Esophagus muscularis mucosa (tissue), 4 donors: ENCODE measurements around the gene LBP. TPM values are rescaled to one million over a fixed set of nuclear protein-coding genes. Genes with fewer than 3 reads are reported as not detected.

Source experiments
- DNase-seq: peaks from one replicate; pipeline ENCODE4 v3.0.0-alpha.2; 2017; ENCODE audit errors: extremely low spot score
- H3K27ac ChIP-seq, 4 donors: fragments of 200-600 bp; sonication (generic); replicated peaks in 1 of 4; 1 replicate in 3 of 4; 2 replicates in 1 of 4; pipeline ENCODE4 v1.5.1; 2016 to 2019; ENCODE audit warnings: mild to moderate bottlenecking in 1 of 4
- H3K27me3 ChIP-seq, 4 donors: fragments of 200-600 bp; sonication (generic); one replicate each; pipeline versions ENCODE4 v1.5.1 to v1.6.0; 2016 to 2019
- H3K36me3 ChIP-seq, 4 donors: fragments of 200-600 bp; sonication (generic); one replicate each; pipeline ENCODE4 v1.5.1; 2016 to 2019
- H3K4me1 ChIP-seq, 4 donors: fragments of 200-600 bp; sonication (generic); one replicate each; pipeline ENCODE4 v1.5.1; 2016 to 2019
- H3K4me3 ChIP-seq, 4 donors: fragments of 200-600 bp; sonication (generic); 1 replicate in 2 of 4; 2 replicates in 2 of 4; pipeline ENCODE4 v1.5.1; 2016 to 2019; ENCODE audit warnings: mild to moderate bottlenecking in 4 of 4, moderate library complexity in 1 of 4
- H3K9me3 ChIP-seq, 4 donors: fragments of 200-600 bp; sonication (generic); 1 replicate in 3 of 4; 2 replicates in 1 of 4; pipeline ENCODE4 v1.5.1; 2016 to 2019
- CTCF ChIP-seq, 3 experiments: fragments of 200-600 bp in 2 of 3; fragments of 450-650 bp in 1 of 3; sonication (generic) in 2 of 3; IDR thresholded peaks; one replicate each; pipeline ENCODE4 v1.5.1; 2017 to 2019; ENCODE audit warnings: antibody characterized with exemption in 3 of 3, mild to moderate bottlenecking in 2 of 3, moderate library complexity in 1 of 3
- EP300 ChIP-seq: sonication (generic); formaldehyde crosslinking; IDR thresholded peaks from one replicate; pipeline ENCODE4 v1.6.1; 2017; ENCODE audit warnings: antibody characterized with exemption
- POLR2A ChIP-seq: fragments of 450-650 bp; IDR thresholded peaks from one replicate; pipeline ENCODE4 v1.6.1; 2017; ENCODE audit warnings: antibody characterized with exemption, moderate library complexity, mild to moderate bottlenecking, low read depth
- POLR2AphosphoS5 ChIP-seq, 2 donors: sonication (generic); formaldehyde crosslinking; IDR thresholded peaks; one replicate each; pipeline ENCODE4 v1.6.1; 2017; ENCODE audit warnings: antibody characterized with exemption in 2 of 2
- WGBS: methylation state at CpG from one replicate; pipeline ENCODE4 v1.1.5; 2018; 5-methylcytosine and 5-hydroxymethylcytosine counted together
- intact Hi-C: fragments of 100-400 bp; cut with DNase I; formaldehyde crosslinking; loops from one replicate; pipeline ENCODE4 v1.15.1; 2023
- total RNA-seq, 4 donors: library from RNA; depleted of rRNA; stranded (reverse); fragments of >200 nt; gene quantifications; one replicate each; pipeline versions ENCODE4 v1.1.0 to v1.2.1, GENCODE V29; 2016

Gene LBP
- total RNA-seq, 4 donors from 2014 or later, result 0.13 to 0.33 TPM; not detected in 2

- intact Hi-C loops, result no loop called here
- H3K4me3 ChIP-seq, result no peak overlapping the region
- no peaks in the 10 kb centered on the region for H3K9me3 ChIP-seq
- H3K27ac ChIP-seq, result no peak overlapping the region
- H3K4me1 ChIP-seq, result no peaks in the 10 kb centered on the region
- TF ChIP-seq POLR2A (no peak), CTCF (IDR thresholded peaks at IDR 0.05) (no peak), EP300 (no peak), POLR2AphosphoS5 (IDR thresholded peaks at IDR 0.05) (no peak)
- 70% methylated on average over 4 of the region's 4 CpGs for WGBS
- peaks cover 0 to 3% (median 1%) of the 10 kb centered on the region in 4 donors for H3K27me3 ChIP-seq
- DNase-seq, result no peak
- no peaks in the 10 kb centered on the region for H3K36me3 ChIP-seq
Measured at GRCh38 chr20:38383147-38383546, 36.9 kb downstream of the LBP start.

- DNase-seq, result no peak
- no peak overlapping the region for H3K4me3 ChIP-seq
- peaks cover 0 to 3% (median 1%) of the 10 kb centered on the region in 4 donors for H3K27me3 ChIP-seq
- intact Hi-C loops, result no loop called here
- no peak overlapping the region for H3K27ac ChIP-seq
- WGBS, result 82% methylated on average over 8 of the region's 8 CpGs
- TF ChIP-seq POLR2A (no peak), CTCF (IDR thresholded peaks at IDR 0.05) (no peak), POLR2AphosphoS5 (IDR thresholded peaks at IDR 0.05) (no peak), EP300 (no peak)
- no peaks in the 10 kb centered on the region for H3K9me3 ChIP-seq
- no peaks in the 10 kb centered on the region for H3K36me3 ChIP-seq
- no peaks in the 10 kb centered on the region for H3K4me1 ChIP-seq
Measured at GRCh38 chr20:38386004-38386403, 39.7 kb downstream of the LBP start.

GRCh38 chr20:38386851-38387250, 40.6 kb downstream of the LBP start:
- no peak for TF ChIP-seq POLR2A
- TF ChIP-seq EP300, result no peak
- no peak for TF ChIP-seq CTCF (IDR thresholded peaks at IDR 0.05)
- no peak for TF ChIP-seq POLR2AphosphoS5 (IDR thresholded peaks at IDR 0.05)
- H3K27me3 ChIP-seq, result peaks cover 0 to 3% (median 0%) of the 10 kb centered on the region in 4 donors
- no peaks in the 10 kb centered on the region for H3K36me3 ChIP-seq
- H3K4me3 ChIP-seq, result no peak overlapping the region
- H3K27ac ChIP-seq, result no peak overlapping the region
- intact Hi-C loops, result no loop called here
- no peaks in the 10 kb centered on the region for H3K4me1 ChIP-seq
- WGBS, result 80% methylated on average over 2 of the region's 2 CpGs
- no peaks in the 10 kb centered on the region for H3K9me3 ChIP-seq
- no peak for DNase-seq

- Histone ChIP-seq H3K9me3 (no peaks in the 10 kb centered on the region), H3K36me3 (no peaks in the 10 kb centered on the region), H3K4me3 (no peak overlapping the region), H3K27me3 (peaks cover 0 to 3% (median 0%) of the 10 kb centered on the region in 4 donors), H3K4me1 (no peaks in the 10 kb centered on the region), H3K27ac (no peak overlapping the region)
- WGBS, result 67% methylated on average over 4 of the region's 4 CpGs
- intact Hi-C loops, result no loop called here
- TF ChIP-seq POLR2AphosphoS5 (IDR thresholded peaks at IDR 0.05) (no peak), POLR2A (no peak), EP300 (no peak), CTCF (IDR thresholded peaks at IDR 0.05) (no peak)
- no peak for DNase-seq
Measured at GRCh38 chr20:38387953-38388352, 41.7 kb downstream of the LBP start.

DNA sequence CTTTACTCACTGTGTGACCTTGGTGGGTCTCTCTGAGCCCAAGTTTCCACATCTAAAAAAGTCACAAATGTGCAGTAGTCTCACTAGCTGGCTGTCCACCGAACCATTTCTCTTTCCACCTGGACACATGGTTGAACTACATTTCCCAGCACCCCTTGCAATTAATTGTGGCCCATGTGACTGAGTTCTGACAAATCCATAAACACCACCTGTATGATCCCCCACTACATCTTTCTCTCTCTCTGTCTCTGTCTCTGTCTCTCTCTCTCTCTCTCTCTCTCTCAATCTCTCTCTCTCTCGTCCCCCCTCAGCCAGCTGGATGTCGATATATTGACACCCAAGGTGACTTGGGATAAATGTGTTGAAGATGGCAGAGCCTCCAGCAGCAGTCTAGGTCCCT, 46.1 kb downstream of the LBP start:
- intact Hi-C loops, result no loop called here
- H3K4me1 ChIP-seq, result no peaks in the 10 kb centered on the region
- 80% methylated on average over 3 of the region's 3 CpGs for WGBS
- no peak overlapping the region for H3K27ac ChIP-seq
- H3K4me3 ChIP-seq, result no peak overlapping the region
- H3K36me3 ChIP-seq, result no peaks in the 10 kb centered on the region
- H3K9me3 ChIP-seq, result no peaks in the 10 kb centered on the region
- H3K27me3 ChIP-seq, result no peaks in the 10 kb centered on the region
- TF ChIP-seq EP300 (no peak), POLR2AphosphoS5 (IDR thresholded peaks at IDR 0.05) (no peak), POLR2A (no peak), CTCF (IDR thresholded peaks at IDR 0.05) (no peak)
- no peak for DNase-seq
